H1 (cell line): ENCODE measurements around the gene HLA-DQA1.

Experiments
- CTCF ChIP-seq, 3 experiments: IDR thresholded peaks; 1 replicate in 2 of 3; 2 replicates in 1 of 3; pipeline versions ENCODE4 v1.5.1 to v1.6.1; 2011; ENCODE audit warnings: low read length in 3 of 3, mild to moderate bottlenecking in 3 of 3, inconsistent platforms in 2 of 3, low read depth in 1 of 3, moderate library complexity in 1 of 3; ENCODE audit not compliant: insufficient read depth in 1 of 3; ENCODE audit errors: control extremely low read depth in 1 of 3
- EP300 ChIP-seq, 2 experiments: IDR thresholded peaks; 1 replicate in 1 of 2; 2 replicates in 1 of 2; pipeline ENCODE4 v1.6.1; 2011 to 2012; ENCODE audit warnings: low read depth in 2 of 2, low read length in 2 of 2, mild to moderate bottlenecking in 2 of 2, borderline replicate concordance in 1 of 2, inconsistent platforms in 1 of 2, moderate library complexity in 1 of 2
- GTF2F1 ChIP-seq: IDR thresholded peaks from 2 replicates; pipeline ENCODE4 v1.6.1; 2012; ENCODE audit warnings: low read depth, low read length, improper control_type of control experiment, borderline replicate concordance
- JUND ChIP-seq: IDR thresholded peaks from 2 replicates; pipeline ENCODE4 v1.6.1; 2011; ENCODE audit warnings: mild to moderate bottlenecking, improper control_type of control experiment, low read length
- NRF1 ChIP-seq: IDR thresholded peaks from 2 replicates; pipeline ENCODE4 v1.6.1; 2011; ENCODE audit warnings: mild to moderate bottlenecking, low read depth, low read length, improper control_type of control experiment
- POLR2A ChIP-seq, 2 experiments: IDR thresholded peaks; 1 replicate in 1 of 2; 2 replicates in 1 of 2; pipeline ENCODE4 v1.6.1; 2011; ENCODE audit warnings: low read depth in 2 of 2, low read length in 2 of 2, mild to moderate bottlenecking in 2 of 2; ENCODE audit errors: control extremely low read depth in 1 of 2
- POLR2AphosphoS5 ChIP-seq: IDR thresholded peaks from 2 replicates; pipeline ENCODE4 v1.6.1; 2011; ENCODE audit warnings: low read depth, low read length
- SP1 ChIP-seq: IDR thresholded peaks from 2 replicates; pipeline ENCODE4 v1.6.1; 2011; ENCODE audit warnings: low read depth, low read length
- TAF1 ChIP-seq: IDR thresholded peaks from 2 replicates; pipeline ENCODE4 v1.6.1; 2011; ENCODE audit warnings: mild to moderate bottlenecking, low read depth, low read length
- ZNF274 ChIP-seq: IDR thresholded peaks from 2 replicates; pipeline ENCODE4 v1.7.0; 2012; ENCODE audit warnings: low read length, borderline replicate concordance; ENCODE audit errors: extremely low read depth
- TF ChIP-seq, protein P1 (sequence below): IDR thresholded peaks from 2 replicates; pipeline ENCODE4 v1.6.1; 2012; ENCODE audit warnings: inconsistent platforms
- TF ChIP-seq, protein P2 (sequence below): IDR thresholded peaks from 2 replicates; pipeline ENCODE4 v1.6.1; 2012; ENCODE audit warnings: low read length, inconsistent platforms
- TF ChIP-seq, protein P3 (sequence below): IDR thresholded peaks from 2 replicates; pipeline ENCODE4 v1.6.1; 2012; ENCODE audit warnings: inconsistent platforms

GRCh38 chr6:32607988-32608298 lies 29.3 kb upstream of the HLA-DQA1 start:
- TF ChIP-seq, protein P1, sequence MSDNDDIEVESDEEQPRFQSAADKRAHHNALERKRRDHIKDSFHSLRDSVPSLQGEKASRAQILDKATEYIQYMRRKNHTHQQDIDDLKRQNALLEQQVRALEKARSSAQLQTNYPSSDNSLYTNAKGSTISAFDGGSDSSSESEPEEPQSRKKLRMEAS, result no peak
- TF ChIP-seq CTCF (IDR thresholded peaks at IDR 0.05; ENCODE audit: control extremely low read depth in 1 of 3, insufficient read depth in 1 of 3, low read depth in 1 of 3, low read length in 3 of 3) (no peak), EP300 (IDR thresholded peaks at IDR 0.05; ENCODE audit: borderline replicate concordance in 1 of 2, low read depth in 2 of 2, low read length in 2 of 2) (no peak), SP1 (no peak), GTF2F1 (no peak), POLR2AphosphoS5 (no peak), TAF1 (no peak), POLR2A (IDR thresholded peaks at IDR 0.05; ENCODE audit: control extremely low read depth in 1 of 2, low read depth in 2 of 2, low read length in 2 of 2) (no peak), NRF1 (no peak), ZNF274 (no peak), JUND (no peak)
- TF ChIP-seq, protein P2, sequence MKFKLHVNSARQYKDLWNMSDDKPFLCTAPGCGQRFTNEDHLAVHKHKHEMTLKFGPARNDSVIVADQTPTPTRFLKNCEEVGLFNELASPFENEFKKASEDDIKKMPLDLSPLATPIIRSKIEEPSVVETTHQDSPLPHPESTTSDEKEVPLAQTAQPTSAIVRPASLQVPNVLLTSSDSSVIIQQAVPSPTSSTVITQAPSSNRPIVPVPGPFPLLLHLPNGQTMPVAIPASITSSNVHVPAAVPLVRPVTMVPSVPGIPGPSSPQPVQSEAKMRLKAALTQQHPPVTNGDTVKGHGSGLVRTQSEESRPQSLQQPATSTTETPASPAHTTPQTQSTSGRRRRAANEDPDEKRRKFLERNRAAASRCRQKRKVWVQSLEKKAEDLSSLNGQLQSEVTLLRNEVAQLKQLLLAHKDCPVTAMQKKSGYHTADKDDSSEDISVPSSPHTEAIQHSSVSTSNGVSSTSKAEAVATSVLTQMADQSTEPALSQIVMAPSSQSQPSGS, result no peak
- TF ChIP-seq, protein P3, sequence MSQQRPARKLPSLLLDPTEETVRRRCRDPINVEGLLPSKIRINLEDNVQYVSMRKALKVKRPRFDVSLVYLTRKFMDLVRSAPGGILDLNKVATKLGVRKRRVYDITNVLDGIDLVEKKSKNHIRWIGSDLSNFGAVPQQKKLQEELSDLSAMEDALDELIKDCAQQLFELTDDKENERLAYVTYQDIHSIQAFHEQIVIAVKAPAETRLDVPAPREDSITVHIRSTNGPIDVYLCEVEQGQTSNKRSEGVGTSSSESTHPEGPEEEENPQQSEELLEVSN, result no peak
